Fibroblast of lung (primary cell): Measurements from ENCODE around the gene HUNK. TPM values are rescaled to one million over a fixed set of nuclear protein-coding genes. Genes with fewer than 3 reads are reported as not detected.

ENCODE experiments used
- DNase-seq, 2 donors: peaks; one replicate each; pipeline versions ENCODE4 v3.0.0 to v3.0.0-alpha.2; 2010; ENCODE audit warnings: low read depth in 2 of 2
- H2AFZ ChIP-seq: 2 replicates; pipeline ENCODE4 v1.5.1; 2012; ENCODE audit warnings: low read length, control low read depth, inconsistent platforms
- H3K27ac ChIP-seq: 2 replicates; pipeline ENCODE4 v1.5.1; 2011; ENCODE audit warnings: low read length, control low read depth; ENCODE audit not compliant: insufficient read depth
- H3K27me3 ChIP-seq: 2 replicates; pipeline ENCODE4 v1.5.1; 2011; ENCODE audit warnings: mild to moderate bottlenecking, low read length; ENCODE audit not compliant: control insufficient read depth, insufficient read depth
- H3K36me3 ChIP-seq: 2 replicates; pipeline ENCODE4 v1.5.1; 2011; ENCODE audit warnings: low read length; ENCODE audit not compliant: control insufficient read depth, insufficient read depth
- H3K4me1 ChIP-seq: 2 replicates; pipeline ENCODE4 v1.5.1; 2011; ENCODE audit warnings: low read length; ENCODE audit not compliant: control insufficient read depth, insufficient read depth; ENCODE audit errors: extremely low read depth
- H3K4me2 ChIP-seq: 2 replicates; pipeline ENCODE4 v1.5.1; 2011; ENCODE audit warnings: low read length, control low read depth; ENCODE audit not compliant: insufficient read depth; ENCODE audit errors: extremely low read depth
- H3K4me3 ChIP-seq, 4 experiments: fragments of 200-600 bp in 1 of 4; sonication (generic) in 1 of 4; replicated peaks in 1 of 4; 2 replicates each; pipeline ENCODE4 v1.5.1; 2011 to 2016; ENCODE audit warnings: low read length in 4 of 4, low read depth in 3 of 4, mild to moderate bottlenecking in 3 of 4, control low read depth in 2 of 4, inconsistent platforms in 1 of 4, mixed read lengths in 1 of 4; ENCODE audit not compliant: insufficient read depth in 1 of 4; ENCODE audit errors: control extremely low read depth in 1 of 4
- H3K79me2 ChIP-seq: 2 replicates; pipeline ENCODE4 v1.5.1; 2012; ENCODE audit warnings: mild to moderate bottlenecking, low read length, inconsistent platforms; ENCODE audit not compliant: control insufficient read depth, insufficient read depth
- H3K9ac ChIP-seq: 2 replicates; pipeline ENCODE4 v1.5.1; 2011; ENCODE audit warnings: mild to moderate bottlenecking, low read length, control low read depth; ENCODE audit not compliant: insufficient read depth
- H3K9me3 ChIP-seq: 2 replicates; pipeline ENCODE4 v1.5.1; 2012; ENCODE audit warnings: low read depth, low read length; ENCODE audit not compliant: control insufficient read depth, insufficient read depth
- H4K20me1 ChIP-seq: 2 replicates; pipeline ENCODE4 v1.5.1; 2011; ENCODE audit warnings: low read length; ENCODE audit not compliant: control insufficient read depth, insufficient read depth; ENCODE audit errors: extremely low read depth
- EZH2 ChIP-seq: IDR thresholded peaks from 2 replicates; pipeline ENCODE4 v1.5.1; 2012; ENCODE audit warnings: low read length, control low read depth, mild to moderate bottlenecking; ENCODE audit errors: missing control alignments
- polyA plus RNA-seq, 2 donors: library from polyadenylated mRNA; depleted of rRNA in 1 of 2; stranded (reverse) in 1 of 2; unstranded in 1 of 2; fragments of >200 nt; gene quantifications; 2 replicates each; pipeline ENCODE4 v1.2.1, GENCODE V29; 2011 to 2012; ENCODE audit warnings: missing spikeins in 1 of 2
- total RNA-seq: library from RNA; depleted of rRNA; stranded (reverse); fragments of >200 nt; gene quantifications from 2 replicates; pipeline ENCODE4 v1.2.1, GENCODE V29; 2014
- TF ChIP-seq, protein P1 (sequence below), 2 donors: IDR thresholded peaks in 1 of 2; conservative IDR thresholded peaks in 1 of 2; 1 replicate in 1 of 2; 2 replicates in 1 of 2; pipeline ENCODE4 v1.5.1; 2011 to 2012; ENCODE audit warnings: low read length in 2 of 2, control low read depth in 1 of 2, inconsistent platforms in 1 of 2, low read depth in 1 of 2, mild to moderate bottlenecking in 1 of 2

Gene HUNK
- total and polyA plus RNA-seq, 2 donors (not counting 1 experiment from before 2014, with no cell fraction given): 0.09 to 0.33 TPM

GRCh38 chr21:31959881-31960280 is 87.1 kb downstream of the HUNK start:
- no peaks in the 10 kb centered on the region for H3K36me3 ChIP-seq
- no peak overlapping the region for H3K9ac ChIP-seq
- H3K9me3 ChIP-seq: no peaks in the 10 kb centered on the region
- no peaks in the 10 kb centered on the region for H3K27me3 ChIP-seq
- no peak overlapping the region for H3K4me2 ChIP-seq
- no peak overlapping the region for H2AFZ ChIP-seq
- H4K20me1 ChIP-seq: no peaks in the 10 kb centered on the region
- TF ChIP-seq, protein P1, sequence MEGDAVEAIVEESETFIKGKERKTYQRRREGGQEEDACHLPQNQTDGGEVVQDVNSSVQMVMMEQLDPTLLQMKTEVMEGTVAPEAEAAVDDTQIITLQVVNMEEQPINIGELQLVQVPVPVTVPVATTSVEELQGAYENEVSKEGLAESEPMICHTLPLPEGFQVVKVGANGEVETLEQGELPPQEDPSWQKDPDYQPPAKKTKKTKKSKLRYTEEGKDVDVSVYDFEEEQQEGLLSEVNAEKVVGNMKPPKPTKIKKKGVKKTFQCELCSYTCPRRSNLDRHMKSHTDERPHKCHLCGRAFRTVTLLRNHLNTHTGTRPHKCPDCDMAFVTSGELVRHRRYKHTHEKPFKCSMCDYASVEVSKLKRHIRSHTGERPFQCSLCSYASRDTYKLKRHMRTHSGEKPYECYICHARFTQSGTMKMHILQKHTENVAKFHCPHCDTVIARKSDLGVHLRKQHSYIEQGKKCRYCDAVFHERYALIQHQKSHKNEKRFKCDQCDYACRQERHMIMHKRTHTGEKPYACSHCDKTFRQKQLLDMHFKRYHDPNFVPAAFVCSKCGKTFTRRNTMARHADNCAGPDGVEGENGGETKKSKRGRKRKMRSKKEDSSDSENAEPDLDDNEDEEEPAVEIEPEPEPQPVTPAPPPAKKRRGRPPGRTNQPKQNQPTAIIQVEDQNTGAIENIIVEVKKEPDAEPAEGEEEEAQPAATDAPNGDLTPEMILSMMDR (conservative IDR thresholded peaks at IDR 0.05 in 1 of 2, IDR thresholded peaks at IDR 0.05 in 1 of 2; ENCODE audit: low read depth in 1 of 2, low read length in 2 of 2): no peak
- TF ChIP-seq EZH2: no peak
- H3K4me3 ChIP-seq: no peak overlapping the region
- H3K4me1 ChIP-seq: no peaks in the 10 kb centered on the region
- no peak overlapping the region for H3K27ac ChIP-seq
- DNase-seq: no peak
- no peaks in the 10 kb centered on the region for H3K79me2 ChIP-seq

GRCh38 chr21:31961027-31961426 is 88.2 kb downstream of the HUNK start:
- no peak overlapping the region for H2AFZ ChIP-seq
- no peak for DNase-seq
- H3K79me2 ChIP-seq: no peaks in the 10 kb centered on the region
- no peak overlapping the region for H3K4me3 ChIP-seq
- H3K27ac ChIP-seq: no peak overlapping the region
- no peaks in the 10 kb centered on the region for H3K9me3 ChIP-seq
- H3K9ac ChIP-seq: no peak overlapping the region
- TF ChIP-seq EZH2: no peak
- TF ChIP-seq, protein P1 (conservative IDR thresholded peaks at IDR 0.05 in 1 of 2, IDR thresholded peaks at IDR 0.05 in 1 of 2; ENCODE audit: low read depth in 1 of 2, low read length in 2 of 2): no peak
- H4K20me1 ChIP-seq: no peaks in the 10 kb centered on the region
- H3K4me1 ChIP-seq: no peaks in the 10 kb centered on the region
- H3K4me2 ChIP-seq: no peak overlapping the region
- H3K27me3 ChIP-seq: no peaks in the 10 kb centered on the region
- H3K36me3 ChIP-seq: no peaks in the 10 kb centered on the region

- Histone ChIP-seq H3K4me3 (no peak overlapping the region), H3K36me3 (no peaks in the 10 kb centered on the region), H3K9ac (no peak overlapping the region), H4K20me1 (no peaks in the 10 kb centered on the region), H3K27ac (no peak overlapping the region), H3K4me1 (no peaks in the 10 kb centered on the region), H3K9me3 (no peaks in the 10 kb centered on the region), H3K27me3 (no peaks in the 10 kb centered on the region), H2AFZ (no peak overlapping the region), H3K4me2 (no peak overlapping the region), H3K79me2 (no peaks in the 10 kb centered on the region)
- DNase-seq: no peak
- TF ChIP-seq, protein P1 (conservative IDR thresholded peaks at IDR 0.05 in 1 of 2, IDR thresholded peaks at IDR 0.05 in 1 of 2; ENCODE audit: low read depth in 1 of 2, low read length in 2 of 2): no peak
- no peak for TF ChIP-seq EZH2
Measured at GRCh38 chr21:31961704-31962103, 88.9 kb downstream of the HUNK start.
